Psoas muscle (tissue), 8 donors: ENCODE results near the gene PRPSAP1. TPM values are rescaled to one million over a fixed set of nuclear protein-coding genes. Genes with fewer than 3 reads are reported as not detected.

Source experiments
- ATAC-seq, 4 donors: fragments of 200-7000 bp; cut with Tn5 transposase; one replicate each; pipeline ENCODE4 v1.9.1; 2020; ENCODE audit warnings: moderate library complexity in 3 of 4, mild to moderate bottlenecking in 2 of 4
- DNase-seq, 2 donors: peaks; one replicate each; pipeline ENCODE4 v3.0.0-alpha.2; 2020
- H3K27ac ChIP-seq: fragments of 200-600 bp; one replicate; pipeline ENCODE4 v1.8.0; 2022
- H3K27me3 ChIP-seq, 3 donors: fragments of 200-600 bp in 1 of 3; one replicate each; pipeline versions ENCODE4 v1.6.1 to v1.8.0; 2013 to 2022; ENCODE audit warnings: low read length in 2 of 3, mild to moderate bottlenecking in 2 of 3, moderate library complexity in 1 of 3; ENCODE audit not compliant: insufficient read depth in 3 of 3
- H3K36me3 ChIP-seq, 2 donors: fragments of 200-600 bp in 1 of 2; one replicate each; pipeline versions ENCODE4 v1.6.1 to v1.8.0; 2013 to 2022; ENCODE audit warnings: low read depth in 1 of 2, mild to moderate bottlenecking in 1 of 2, moderate library complexity in 1 of 2; ENCODE audit not compliant: insufficient read depth in 1 of 2
- H3K4me1 ChIP-seq: fragments of 200-600 bp; one replicate; pipeline ENCODE4 v1.8.0; 2022
- H3K4me3 ChIP-seq: fragments of 200-600 bp; one replicate; pipeline ENCODE4 v1.8.0; 2022; ENCODE audit warnings: mild to moderate bottlenecking
- H3K9me3 ChIP-seq: fragments of 200-600 bp; one replicate; pipeline ENCODE4 v1.8.0; 2022
- CTCF ChIP-seq: fragments of 200-600 bp; IDR thresholded peaks from one replicate; pipeline ENCODE4 v1.8.0; 2022; ENCODE audit warnings: antibody characterized with exemption
- WGBS, 3 donors: extraction: QIAGEN DNeasy Blood & Tissue Kit; methylation state at CpG; one replicate each; pipeline versions ENCODE4 v1.1.6 to v1.1.7; 2013; 5-methylcytosine and 5-hydroxymethylcytosine counted together
- intact Hi-C, 2 donors: fragments of 100-400 bp; cut with DNase I; formaldehyde crosslinking; loops; one replicate each; pipeline versions ENCODE4 v1.11.0 to v1.14.2; 2022
- polyA plus RNA-seq, 3 donors: library from polyadenylated mRNA; stranded (reverse); fragments of 200-250 nt; gene quantifications; one replicate each; pipeline ENCODE4 v1.2.3, GENCODE V29; 2013
- total RNA-seq, 4 donors: library from RNA; stranded (reverse); fragmentation: NEBNext Ultra II Directional in 2 of 4; extraction: Animal tissue kit (Norgen Biotek cat#: 25700) in 2 of 4; gene quantifications; one replicate each; pipeline versions ENCODE4 v1.2.1 to v1.2.4, GENCODE V29; 2021 to 2023
- donor health status: healthy with polysubstance abuse.
- donor health status: DM: no; HTN: no; CAD: no; lungs with moderate emphysema.
- donor health status: Bipolar disorder and iron deficiency.
- donor health status: healthy.
- donor health status: DM: yes; HTN: yes; CAD: no.
- donor health status: DM: no; HTN: no; CAD: no.
- donor health status: DM: no; HTN: no; CAD: no.
- donor health status: DM: yes; HTN: yes; CAD: no.

The PRPSAP1 gene
- total and polyA plus RNA-seq, 7 donors, result 9.5 to 24.7 (median 17.8) TPM

GRCh38 chr17:76379275-76379641, 25.5 kb upstream of the PRPSAP1 start:
- DNase-seq (no peak), ATAC-seq (no peak)
- Histone ChIP-seq H3K4me1 (no peaks in the 10 kb centered on the region), H3K4me3 (no peak overlapping the region), H3K27ac (no peak overlapping the region), H3K36me3 (no peaks in the 10 kb centered on the region), H3K27me3 (no peaks in the 10 kb centered on the region), H3K9me3 (no peaks in the 10 kb centered on the region)
- intact Hi-C loops, result no loop called here
- 89 to 92% (median 91%) methylated on average over 11 of the region's 11 CpGs for WGBS, 3 donors
- TF ChIP-seq CTCF, result no peak

- ATAC-seq (no peak), DNase-seq (no peak)
- intact Hi-C loops, result no loop called here
- WGBS, 3 donors, result 90% methylated on average over 5 of the region's 5 CpGs
- TF ChIP-seq CTCF, result no peak
- Histone ChIP-seq H3K4me3 (no peak overlapping the region), H3K36me3 (no peaks in the 10 kb centered on the region), H3K27me3 (no peaks in the 10 kb centered on the region), H3K27ac (no peak overlapping the region), H3K4me1 (no peaks in the 10 kb centered on the region), H3K9me3 (no peaks in the 10 kb centered on the region)
These were observed 25.0 kb upstream of the PRPSAP1 start for GRCh38 chr17:76378548-76379274.

- Histone ChIP-seq H3K4me3 (no peak overlapping the region), H3K4me1 (no peaks in the 10 kb centered on the region), H3K9me3 (no peaks in the 10 kb centered on the region), H3K27ac (no peak overlapping the region), H3K27me3 (no peaks in the 10 kb centered on the region), H3K36me3 (no peaks in the 10 kb centered on the region)
- no peak for TF ChIP-seq CTCF
- intact Hi-C loops, result no loop called here
- 49 to 80% (median 67%) methylated on average over 8 of the region's 8 CpGs for WGBS, 3 donors
- ATAC-seq (no peak), DNase-seq (no peak)
These were observed 22.8 kb upstream of the PRPSAP1 start for GRCh38 chr17:76376318-76377133.

- ATAC-seq (no peak), DNase-seq (no peak)
- no peak overlapping the region for H3K4me3 ChIP-seq
- no peak for TF ChIP-seq CTCF
- WGBS, 3 donors, result 95 to 96% (median 95%) methylated on average over 16 of the region's 16 CpGs
- intact Hi-C loops, result no loop called here
- H3K9me3 ChIP-seq, result no peaks in the 10 kb centered on the region
- H3K4me1 ChIP-seq, result peaks cover 13% of the 10 kb centered on the region
- H3K27ac ChIP-seq, result no peak overlapping the region
- H3K27me3 ChIP-seq, result no peaks in the 10 kb centered on the region
- no peaks in the 10 kb centered on the region for H3K36me3 ChIP-seq
These were observed 18.2 kb upstream of the PRPSAP1 start for GRCh38 chr17:76371656-76372628.
